Heart left ventricle (tissue), 16 donors: Measurements from ENCODE around the gene CMTM3. TPM values are rescaled to one million over a fixed set of nuclear protein-coding genes. Genes with fewer than 3 reads are reported as not detected.

ENCODE experiments used
- ATAC-seq, 4 donors: fragments of 200-7000 bp; cut with Tn5 transposase; one replicate each; pipeline ENCODE4 v1.9.1; 2020 to 2022; ENCODE audit warnings: moderate library complexity in 4 of 4, mild to moderate bottlenecking in 3 of 4, moderate number of reproducible peaks in 1 of 4
- DNase-seq, 5 donors: peaks; one replicate each; pipeline ENCODE4 v3.0.0-alpha.2; 2020
- H3K27ac ChIP-seq, 12 donors: fragments of 200-600 bp; sonication (generic) in 4 of 12; one replicate each; pipeline versions ENCODE4 v1.5.0 to v1.8.0; 2016 to 2022; ENCODE audit warnings: mild to moderate bottlenecking in 2 of 12
- H3K27me3 ChIP-seq, 9 donors: fragments of 200-600 bp; sonication (generic) in 2 of 9; one replicate each; pipeline versions ENCODE4 v1.5.1 to v1.8.0; 2016 to 2022; ENCODE audit warnings: mild to moderate bottlenecking in 3 of 9
- H3K36me3 ChIP-seq, 9 donors: fragments of 200-600 bp; sonication (generic) in 2 of 9; one replicate each; pipeline versions ENCODE4 v1.5.0 to v1.8.0; 2018 to 2022; ENCODE audit warnings: mild to moderate bottlenecking in 2 of 9
- H3K4me1 ChIP-seq, 12 donors: fragments of 200-600 bp; sonication (generic) in 4 of 12; one replicate each; pipeline versions ENCODE4 v1.5.0 to v1.8.0; 2016 to 2022; ENCODE audit warnings: mild to moderate bottlenecking in 3 of 12
- H3K4me3 ChIP-seq, 12 donors: fragments of 200-600 bp; sonication (generic) in 4 of 12; one replicate each; pipeline versions ENCODE4 v1.5.0 to v1.8.0; 2017 to 2022; ENCODE audit warnings: mild to moderate bottlenecking in 9 of 12, moderate library complexity in 4 of 12
- H3K9me3 ChIP-seq, 12 donors: fragments of 200-600 bp; sonication (generic) in 4 of 12; one replicate each; pipeline versions ENCODE4 v1.5.0 to v1.8.0; 2016 to 2022; ENCODE audit warnings: mild to moderate bottlenecking in 1 of 12
- CTCF ChIP-seq, 12 donors: fragments of 200-600 bp; sonication (generic) in 4 of 12; IDR thresholded peaks; one replicate each; pipeline versions ENCODE4 v1.5.0 to v1.8.0; 2018 to 2022; ENCODE audit warnings: antibody characterized with exemption in 12 of 12, mild to moderate bottlenecking in 5 of 12
- POLR2A ChIP-seq, 2 donors: fragments of 450-650 bp; IDR thresholded peaks; one replicate each; pipeline ENCODE4 v1.6.1; 2017; ENCODE audit warnings: antibody characterized with exemption in 2 of 2, mild to moderate bottlenecking in 2 of 2, moderate library complexity in 2 of 2
- WGBS, 4 donors: extraction: QIAGEN DNeasy Blood & Tissue Kit in 2 of 4; methylation state at CpG; one replicate each; pipeline versions ENCODE4 v1.1.5 to v1.1.7; 2013 to 2018; 5-methylcytosine and 5-hydroxymethylcytosine counted together
- intact Hi-C, 10 donors: fragments of 100-400 bp; cut with DNase I; formaldehyde crosslinking; loops; one replicate each; pipeline versions ENCODE4 v1.11.1 to v1.14.2; 2022
- polyA plus RNA-seq, 2 donors: library from polyadenylated mRNA; stranded (reverse); fragments of 200-250 nt; gene quantifications; one replicate each; pipeline ENCODE4 v1.2.3, GENCODE V29; 2013
- total RNA-seq, 9 donors: library from RNA; depleted of rRNA in 2 of 9; stranded (reverse); fragments of >200 nt in 2 of 9; fragmentation: NEBNext Ultra II Directional in 3 of 9; extraction: Animal tissue kit (Norgen Biotek cat#: 25700) in 3 of 9; gene quantifications; one replicate each; pipeline versions ENCODE4 v1.1.0 to v1.2.4, GENCODE V29; 2016 to 2023
- donor health status: ischemic (EF 13 %, LVEDD 7.1; RV severe dilation, severe dysfunction).
- donor health status: healthy with polysubstance abuse.
- donor health status: DM: no; HTN: yes; CAD: no.
- donor health status: DM: no; HTN: no; CAD: no.
- donor health status: ischemic (EF 25% LVEDD 6.9; RV normal size, moderate dysfunction).
- donor health status: ischemic (EF 25% LVEDD 5.7; RV mildly dilated, moderate dysfunction).
- donor health status: healthy.
- donor health status: DM: yes; HTN: yes; CAD: no.
- donor health status: ischemic (EF 35%, LVEDD 5.7; RV mildly dilated, moderate dysfunction).
- donor health status: nonischemic (EF 11% LVEDD 7.7; RV severe dilation, severe dysfunction).
- donor health status: DM: yes; HTN: yes; CAD: no.
- donor health status: PGD.
- donor health status: ischemic (EF 29% LVEDD 5.4; RV normal size, mild dysfunction).
- donor health status: nonischemic (EF 23%, LVEDD 6.1; RV moderate dilation, normal function).

CMTM3 gene
- total and polyA plus RNA-seq, 11 donors, result 5.8 to 30.9 (median 9.6) TPM

DNA sequence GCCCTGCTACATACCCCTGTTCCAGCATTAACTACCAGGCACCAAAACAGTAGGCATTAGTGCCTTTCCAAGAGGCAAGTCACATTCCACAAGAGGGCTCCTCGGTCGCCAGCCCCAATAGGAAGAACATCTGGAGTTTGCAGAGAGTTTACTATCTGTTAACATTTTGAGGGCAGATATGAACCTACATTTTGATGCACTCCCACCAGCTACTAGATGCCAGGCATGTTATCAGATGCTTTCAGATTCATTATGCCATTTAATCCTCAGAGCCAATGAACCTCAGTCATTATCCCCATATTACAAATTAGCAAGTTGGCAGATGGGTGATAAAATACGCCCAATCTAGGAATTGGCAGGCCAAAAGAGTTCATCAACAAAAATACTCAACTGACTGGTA is 29.4 kb upstream of the CMTM3 start:
- no peaks in the 10 kb centered on the region for H3K36me3 ChIP-seq
- H3K27ac ChIP-seq, result no peak overlapping the region
- no peaks in the 10 kb centered on the region for H3K9me3 ChIP-seq
- no peak for DNase-seq
- peaks cover 0 to 26% (median 12%) of the 10 kb centered on the region in 9 donors for H3K27me3 ChIP-seq
- intact Hi-C loops, result no loop called here
- H3K4me1 ChIP-seq, result peaks cover 0 to 32% (median 13%) of the 10 kb centered on the region in 12 donors
- no peak overlapping the region for H3K4me3 ChIP-seq
- no peak for TF ChIP-seq POLR2A (IDR thresholded peaks at IDR 0.05)
- no peak for TF ChIP-seq CTCF (IDR thresholded peaks at IDR 0.05)
- WGBS, 4 donors, result 97 to 98% (median 97%) methylated on average over 3 of the region's 3 CpGs
- no peak for ATAC-seq

DNA sequence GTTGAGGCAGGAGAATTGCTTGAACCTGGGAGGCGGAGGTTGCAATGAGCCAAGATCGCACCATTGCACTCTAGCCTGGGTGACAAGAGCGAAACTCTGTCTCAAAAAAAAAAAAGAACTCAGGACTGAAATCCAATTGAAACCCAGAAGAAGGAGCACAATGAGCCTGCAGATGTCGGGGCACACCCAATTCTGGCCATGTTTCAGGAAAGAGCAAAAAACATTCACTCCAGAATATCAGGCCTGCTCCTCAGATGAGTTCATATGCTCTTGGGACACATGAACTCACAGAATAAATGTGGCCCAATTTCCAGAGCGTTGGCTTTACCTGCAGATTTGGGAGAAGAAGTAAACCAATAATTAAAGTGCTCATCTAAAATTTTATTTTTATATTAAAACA is 28.2 kb upstream of the CMTM3 start:
- Histone ChIP-seq H3K4me3 (no peak overlapping the region), H3K4me1 (peaks cover 0 to 38% (median 16%) of the 10 kb centered on the region in 12 donors), H3K27ac (no peak overlapping the region), H3K36me3 (no peaks in the 10 kb centered on the region), H3K27me3 (peaks cover 0 to 26% (median 12%) of the 10 kb centered on the region in 9 donors), H3K9me3 (no peaks in the 10 kb centered on the region)
- 59 to 68% (median 66%) methylated on average over 5 of the region's 5 CpGs for WGBS, 4 donors
- ATAC-seq, result peak in 3 of 4 donors; percentile 33 to 65 (median 53)
- DNase-seq, result no peak
- intact Hi-C loops, result no loop called here
- TF ChIP-seq POLR2A (IDR thresholded peaks at IDR 0.05) (no peak), CTCF (IDR thresholded peaks at IDR 0.05) (no peak)

DNA sequence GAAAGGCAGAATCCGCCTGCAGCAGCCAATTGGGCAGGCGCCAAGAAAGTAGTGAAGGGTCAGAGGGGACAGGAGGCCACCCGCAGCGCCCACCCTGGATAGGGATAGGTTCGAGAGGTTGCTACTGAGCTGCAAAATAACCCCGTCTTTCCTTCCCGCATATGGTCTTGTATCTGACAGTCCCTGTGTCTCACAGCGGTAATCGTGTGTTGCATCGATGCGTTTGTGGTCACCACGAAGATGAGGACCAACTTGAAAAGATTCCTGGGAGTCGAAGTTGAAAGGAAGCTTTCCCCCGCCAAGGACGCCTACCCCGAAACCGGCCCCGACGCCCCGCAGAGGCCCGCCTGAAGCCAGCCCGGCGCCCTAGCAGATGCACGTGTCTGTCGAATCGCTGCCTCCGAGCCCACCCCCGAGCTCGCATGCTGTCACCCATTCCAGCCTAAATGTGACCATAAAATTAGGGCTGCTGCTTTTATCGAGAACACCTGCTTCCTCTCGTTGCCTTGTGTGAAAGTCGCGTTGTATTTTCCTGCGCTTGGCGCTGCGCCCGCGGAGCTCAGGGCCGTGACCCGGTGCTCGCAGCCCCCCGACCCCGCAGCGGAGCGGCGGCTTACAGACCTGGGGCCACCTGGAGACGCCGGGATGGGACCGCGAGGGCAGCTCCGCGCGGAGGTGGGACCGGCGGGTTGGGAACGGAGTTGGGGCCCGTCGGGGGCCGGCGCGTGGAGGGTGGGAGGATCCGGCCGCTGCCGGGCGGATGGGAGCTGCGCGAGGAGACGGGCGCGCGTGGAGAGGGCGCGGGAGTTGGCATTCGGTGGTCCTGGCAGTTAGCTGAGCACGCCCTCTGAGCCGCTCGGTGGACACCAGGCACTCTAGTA is 25.6 kb upstream of the CMTM3 start, which contains the start of gene CMTM2:
Gene CMTM2, plus strand, starts transcription at position 813 of the 881 bp plus-strand sequence. CDS start 145 bp downstream, outside the sequence.
- Histone ChIP-seq H3K9me3 (no peaks in the 10 kb centered on the region), H3K27me3 (peaks cover 0 to 26% (median 12%) of the 10 kb centered on the region in 9 donors), H3K4me3 (peak within 1 kb of the TSS in 10 of 12 donors; percentile 21 to 53 (median 40)), H3K27ac (no peak within 1 kb of the TSS), H3K36me3 (no peaks in the 10 kb centered on the region), H3K4me1 (peaks cover 0 to 42% (median 16%) of the 10 kb centered on the region in 12 donors)
- peak in 1 of 5 donors; percentile 61 for DNase-seq
- peak in 2 of 4 donors; percentile 20 to 26 for ATAC-seq
- TF ChIP-seq POLR2A (IDR thresholded peaks at IDR 0.05) (no peak), CTCF (IDR thresholded peaks at IDR 0.05) (no peak)
- intact Hi-C loops, result no loop called here
- 18 to 45% (median 25%) methylated on average over 25 to 77 of the region's 77 CpGs for whole genome bisulfite sequencing, 4 donors

DNA sequence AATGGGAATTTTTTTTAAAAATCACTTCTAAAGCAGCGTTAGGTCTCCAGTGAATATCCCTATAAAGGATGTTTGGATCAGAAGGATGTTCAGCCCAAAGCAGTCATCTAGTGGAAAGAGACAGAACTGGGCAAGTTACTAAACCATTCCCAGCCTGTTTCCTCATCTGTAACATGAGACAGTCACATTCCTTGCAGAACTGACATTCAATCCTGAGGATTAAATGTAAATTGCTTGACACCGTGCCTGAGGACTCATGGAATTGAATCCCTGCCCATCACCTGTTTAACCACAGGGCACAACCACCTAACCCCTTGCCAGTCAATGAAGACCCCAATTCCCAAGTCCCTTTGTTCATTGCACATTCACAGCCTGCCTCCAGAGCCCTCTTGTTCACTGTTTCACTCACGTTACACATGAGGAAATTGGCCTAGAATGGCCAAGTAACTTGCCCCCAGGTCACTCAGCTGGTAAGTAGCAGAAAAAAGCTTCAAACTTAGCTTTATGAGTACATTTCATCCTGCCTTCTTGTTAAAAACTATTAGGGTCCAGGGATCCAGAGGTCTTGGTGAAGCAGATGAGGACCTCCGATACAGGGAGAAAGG is 23.8 kb upstream of the CMTM3 start:
- intact Hi-C loops, result no loop called here
- TF ChIP-seq CTCF (IDR thresholded peaks at IDR 0.05) (no peak), POLR2A (IDR thresholded peaks at IDR 0.05) (no peak)
- DNase-seq (no peak), ATAC-seq (no peak)
- Histone ChIP-seq H3K4me3 (no peak overlapping the region), H3K27ac (peak overlapping the region in 2 of 12 donors; percentile 27 to 40), H3K4me1 (peaks cover 0 to 47% (median 17%) of the 10 kb centered on the region in 12 donors), H3K9me3 (no peaks in the 10 kb centered on the region), H3K27me3 (peaks cover 0 to 26% (median 12%) of the 10 kb centered on the region in 9 donors), H3K36me3 (no peaks in the 10 kb centered on the region)
- WGBS, 4 donors, result 82 to 89% (median 84%) methylated on average over 4 of the region's 4 CpGs
